ENCODE data around the gene ZYX. TPM values are rescaled to one million over a fixed set of nuclear protein-coding genes. Genes with fewer than 3 reads are reported as not detected.

ZYX gene
- total and polyA plus RNA-seq, 9 of the 15 experiments (the other 6 are each of a cell fraction or from before 2014, with no cell fraction given): 1.8 to 130 (median 15.7) TPM

DNA sequence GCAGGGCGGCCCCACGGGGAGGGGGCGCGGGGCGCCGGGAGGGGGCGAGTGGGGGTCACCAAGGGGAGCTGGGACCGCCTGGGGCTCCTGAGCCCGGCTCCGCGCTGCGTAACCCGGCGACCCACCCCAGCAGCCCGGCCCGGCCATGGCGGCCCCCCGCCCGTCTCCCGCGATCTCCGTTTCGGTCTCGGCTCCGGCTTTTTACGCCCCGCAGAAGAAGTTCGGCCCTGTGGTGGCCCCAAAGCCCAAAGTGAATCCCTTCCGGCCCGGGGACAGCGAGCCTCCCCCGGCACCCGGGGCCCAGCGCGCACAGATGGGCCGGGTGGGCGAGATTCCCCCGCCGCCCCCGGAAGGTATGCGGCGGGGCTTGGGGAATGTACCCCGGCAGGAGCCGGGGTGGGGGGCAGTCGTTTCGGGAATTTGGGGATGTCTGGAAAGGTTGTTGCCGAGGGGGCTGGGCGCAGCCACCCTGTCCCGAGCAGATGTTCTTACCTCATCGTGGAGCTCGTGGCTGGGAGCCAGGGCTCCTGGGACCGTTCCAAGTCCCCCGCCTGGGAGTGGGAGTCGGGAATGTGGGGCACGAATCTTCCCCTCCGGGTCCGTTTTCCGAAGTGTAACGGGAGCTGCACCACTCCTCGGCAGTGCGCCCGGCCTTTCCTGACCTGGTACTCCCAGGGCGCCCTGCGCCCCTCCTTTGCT, 431 bp downstream of the ZYX start (continued):
- TF ChIP-seq LEF1 (IDR thresholded peaks at IDR 0.05) (no peak), RBM14 (IDR thresholded peaks at IDR 0.05; ENCODE audit: borderline replicate concordance, insufficient read depth, low read depth, low read length) (0 out of 2 replicates have a peak, but pooled peaks have one; percentile 46), ZNF76 (CRISPR knock-in tag; IDR thresholded peaks at IDR 0.05; ENCODE audit: borderline replicate concordance) (no peak), ARID4B (CRISPR knock-in tag; IDR thresholded peaks at IDR 0.05) (peak; percentile 28; the same call in 1 of the 2 replicates), MEF2A (IDR thresholded peaks at IDR 0.05; ENCODE audit: control insufficient read depth, low read depth, low read length) (no peak), L3MBTL2 (IDR thresholded peaks at IDR 0.05) (no peak), POLR2AphosphoS5 (IDR thresholded peaks at IDR 0.05; ENCODE audit: control insufficient read depth, insufficient read depth, low read depth, low read length) (peak; percentile 38; the same call in 1 of the 2 replicates), E2F4 (CRISPR knock-in tag; IDR thresholded peaks at IDR 0.05; ENCODE audit: low read depth) (no peak), FOXK2 (conservative IDR thresholded peaks at IDR 0.05 in 1 of 2, IDR thresholded peaks at IDR 0.05 in 1 of 2; ENCODE audit: low read depth in 2 of 2) (no peak), ZNF311 (CRISPR knock-in tag; IDR thresholded peaks at IDR 0.05) (no peak), DNMT1 (IDR thresholded peaks at IDR 0.05) (no peak), FIP1L1 (IDR thresholded peaks at IDR 0.05; ENCODE audit: low read depth, low read length, poor library complexity, severe bottlenecking) (peak; percentile 66), FOXP1 (CRISPR knock-in tag; IDR thresholded peaks at IDR 0.05) (peak; percentile 16; the same call in 1 of the 2 replicates), NONO (IDR thresholded peaks at IDR 0.05; ENCODE audit: low read depth in 2 of 2, low read length in 1 of 2) (no peak), HMGN3 (IDR thresholded peaks at IDR 0.05; ENCODE audit: borderline replicate concordance, extremely low read depth, insufficient read length, low read depth, low read length) (no peak), FUS (optimal IDR thresholded peaks at IDR 0.05; ENCODE audit: low read depth, low read length) (no peak), ZBTB12 (CRISPR knock-in tag; IDR thresholded peaks at IDR 0.05) (no peak)
- TF ChIP-seq, protein P1, sequence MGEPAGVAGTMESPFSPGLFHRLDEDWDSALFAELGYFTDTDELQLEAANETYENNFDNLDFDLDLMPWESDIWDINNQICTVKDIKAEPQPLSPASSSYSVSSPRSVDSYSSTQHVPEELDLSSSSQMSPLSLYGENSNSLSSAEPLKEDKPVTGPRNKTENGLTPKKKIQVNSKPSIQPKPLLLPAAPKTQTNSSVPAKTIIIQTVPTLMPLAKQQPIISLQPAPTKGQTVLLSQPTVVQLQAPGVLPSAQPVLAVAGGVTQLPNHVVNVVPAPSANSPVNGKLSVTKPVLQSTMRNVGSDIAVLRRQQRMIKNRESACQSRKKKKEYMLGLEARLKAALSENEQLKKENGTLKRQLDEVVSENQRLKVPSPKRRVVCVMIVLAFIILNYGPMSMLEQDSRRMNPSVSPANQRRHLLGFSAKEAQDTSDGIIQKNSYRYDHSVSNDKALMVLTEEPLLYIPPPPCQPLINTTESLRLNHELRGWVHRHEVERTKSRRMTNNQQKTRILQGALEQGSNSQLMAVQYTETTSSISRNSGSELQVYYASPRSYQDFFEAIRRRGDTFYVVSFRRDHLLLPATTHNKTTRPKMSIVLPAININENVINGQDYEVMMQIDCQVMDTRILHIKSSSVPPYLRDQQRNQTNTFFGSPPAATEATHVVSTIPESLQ (CRISPR knock-in tag; IDR thresholded peaks at IDR 0.05): no peak

Data from K562 (cell line).